DMS153 (cell line): ENCODE data around the gene HERPUD1.
A peak's percentile ranks its signal among the peaks of the same experiment; 100 is the strongest.

Source experiments
- DNase-seq: peaks from one replicate; lab custom pipeline; 2025; lab: John Stamatoyannopoulos, UW

HERPUD1 gene

GRCh38 chr16:56910654-56911539 lies 21.0 kb upstream of the HERPUD1 start:
- DNase-seq: no peak

DNA sequence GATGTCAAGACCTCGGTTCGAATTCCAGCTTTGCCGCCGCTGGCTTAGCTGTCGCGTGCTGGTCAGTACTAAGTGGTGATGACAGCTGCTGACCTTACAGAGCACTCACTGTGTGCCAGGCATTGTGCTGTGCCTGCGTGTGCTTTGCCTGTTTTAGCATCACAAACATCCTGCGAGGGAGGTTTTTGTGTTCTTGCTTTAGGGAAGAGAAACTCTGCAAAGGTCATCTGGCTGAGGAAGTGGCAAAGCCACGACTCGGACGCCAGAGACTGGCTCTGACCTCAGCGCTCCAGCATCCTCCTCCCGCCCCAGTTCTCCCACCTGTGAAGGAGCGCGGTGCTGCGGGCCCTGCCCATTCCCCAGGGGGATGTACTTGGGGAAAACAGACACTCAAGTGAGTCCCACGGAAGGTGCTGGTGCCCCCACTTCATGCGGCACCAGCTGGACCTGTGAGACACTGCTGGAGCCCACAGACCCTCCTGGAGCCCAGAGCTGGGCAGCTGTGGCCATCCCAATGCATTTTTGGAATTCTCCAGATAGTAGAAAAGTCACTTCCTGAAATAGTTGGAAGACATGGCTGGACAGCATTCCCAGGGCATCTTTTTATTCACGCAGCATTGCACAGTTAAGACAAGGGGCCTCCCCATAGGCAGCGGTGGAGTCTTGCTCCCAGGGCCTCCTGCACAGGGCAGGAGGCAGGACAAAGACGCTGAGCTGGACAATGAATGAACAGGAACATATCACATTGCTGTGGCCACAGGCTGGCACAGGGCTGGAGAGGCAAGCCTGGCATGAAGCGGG lies 20.0 kb upstream of the HERPUD1 start:
- DNase-seq: no peak

DNA sequence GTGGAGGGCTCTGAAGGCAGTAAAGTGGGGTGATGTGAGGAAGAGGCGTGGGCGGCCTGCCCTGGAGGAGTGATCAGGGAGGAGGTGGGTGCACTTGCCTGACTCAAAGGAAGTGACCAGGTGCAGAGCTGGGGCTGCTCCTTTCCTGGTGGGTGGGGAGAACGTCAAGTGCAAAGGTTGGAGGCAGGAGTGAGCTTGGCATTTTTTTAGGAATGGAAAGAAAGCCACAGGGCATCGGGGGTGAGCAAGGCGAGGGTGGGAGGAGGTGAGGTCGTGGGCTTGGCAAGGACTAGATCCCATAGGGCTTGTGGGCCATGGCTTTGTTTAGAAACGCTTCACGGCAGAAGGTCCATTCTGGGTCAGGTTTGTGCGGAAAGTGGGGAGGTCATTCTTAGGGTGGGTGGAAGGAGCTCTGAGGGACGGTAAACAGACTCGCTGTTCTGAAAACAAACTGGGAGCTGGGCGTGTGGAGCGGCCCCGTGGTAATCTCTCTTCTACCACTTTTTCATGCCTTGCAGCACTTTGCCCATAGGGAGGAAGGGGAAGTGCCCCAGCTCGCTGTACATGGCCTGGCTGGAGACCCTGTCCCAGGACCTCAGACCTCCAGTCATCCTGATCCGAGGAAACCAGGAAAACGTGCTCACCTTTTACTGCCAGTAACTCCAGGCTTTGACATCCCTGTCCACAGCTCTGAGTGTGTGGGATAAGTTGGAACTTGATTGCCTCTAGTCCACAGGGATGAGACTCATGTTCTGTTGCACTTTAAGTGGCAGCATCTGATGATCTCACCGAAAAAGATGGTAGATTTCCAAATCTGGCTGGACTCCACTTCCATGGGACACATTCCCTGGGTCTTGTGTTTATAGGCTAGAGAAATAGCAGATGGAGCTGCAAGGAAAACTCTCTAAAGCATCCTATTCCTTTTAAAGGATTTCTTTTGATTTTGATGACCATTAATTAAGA lies 18.9 kb upstream of the HERPUD1 start:
- DNase-seq: no peak

DNA sequence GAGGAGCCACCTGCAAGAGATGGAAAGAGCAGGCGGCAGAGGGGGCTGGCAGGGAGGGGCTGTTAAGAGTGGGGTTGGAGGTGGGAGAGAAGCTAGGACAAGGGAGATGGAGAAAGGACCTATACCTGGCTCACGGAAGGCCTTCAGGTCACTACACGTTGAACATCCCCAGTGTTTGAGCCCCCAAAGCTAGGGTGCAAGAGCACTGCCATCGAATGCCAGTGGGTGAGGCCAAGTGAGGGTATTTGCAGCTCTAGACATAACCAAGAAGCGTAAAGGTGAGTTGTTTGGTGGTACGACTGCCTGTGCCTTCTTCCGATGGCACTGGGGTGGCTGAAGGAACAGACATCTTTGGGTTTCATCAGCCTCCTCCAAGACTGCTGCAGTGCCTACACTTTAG lies 17.0 kb upstream of the HERPUD1 start:
- no peak for DNase-seq

DNA sequence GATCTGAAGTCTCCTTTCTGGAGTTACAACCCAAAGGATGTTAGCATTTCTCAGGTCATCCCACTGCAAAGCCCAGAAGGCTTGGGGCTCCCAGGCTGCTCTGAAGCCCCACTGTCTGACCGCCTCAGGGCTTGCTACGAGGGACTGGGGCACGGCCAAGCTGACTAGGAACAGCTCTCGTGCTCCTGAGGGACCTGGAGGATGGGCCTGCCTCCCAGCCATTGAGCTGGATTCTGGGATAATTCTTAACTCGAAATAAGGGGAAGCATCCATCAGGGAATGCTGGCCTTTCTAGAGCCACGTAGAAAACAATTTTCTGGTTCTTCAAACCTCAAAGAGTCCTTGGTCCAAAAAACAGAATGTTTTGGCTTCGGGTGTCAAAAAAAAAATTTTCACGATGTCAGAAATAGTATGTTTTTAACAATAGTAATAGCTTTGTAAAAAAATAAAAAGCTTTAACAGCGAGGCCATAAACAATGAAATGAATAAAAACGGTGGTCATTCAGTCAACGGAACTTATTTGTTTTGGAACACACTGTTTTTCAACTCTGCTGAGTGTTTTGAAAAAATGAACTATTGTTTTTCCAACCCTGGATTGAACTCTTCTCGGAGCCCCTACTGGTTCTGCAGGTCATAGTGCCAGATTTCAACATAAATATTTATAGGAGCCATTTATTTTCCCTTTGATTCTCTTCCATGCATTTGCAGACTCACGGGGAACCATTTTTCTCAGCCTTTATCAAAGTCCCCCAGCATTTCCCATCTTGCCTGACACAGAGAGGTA lies 16.4 kb upstream of the HERPUD1 start:
- no peak for DNase-seq

- DNase-seq: no peak
Measured at GRCh38 chr16:56916571-56917403, 15.2 kb upstream of the HERPUD1 start.

GRCh38 chr16:56918467-56919012 lies 13.4 kb upstream of the HERPUD1 start:
- no peak for DNase-seq

DNA sequence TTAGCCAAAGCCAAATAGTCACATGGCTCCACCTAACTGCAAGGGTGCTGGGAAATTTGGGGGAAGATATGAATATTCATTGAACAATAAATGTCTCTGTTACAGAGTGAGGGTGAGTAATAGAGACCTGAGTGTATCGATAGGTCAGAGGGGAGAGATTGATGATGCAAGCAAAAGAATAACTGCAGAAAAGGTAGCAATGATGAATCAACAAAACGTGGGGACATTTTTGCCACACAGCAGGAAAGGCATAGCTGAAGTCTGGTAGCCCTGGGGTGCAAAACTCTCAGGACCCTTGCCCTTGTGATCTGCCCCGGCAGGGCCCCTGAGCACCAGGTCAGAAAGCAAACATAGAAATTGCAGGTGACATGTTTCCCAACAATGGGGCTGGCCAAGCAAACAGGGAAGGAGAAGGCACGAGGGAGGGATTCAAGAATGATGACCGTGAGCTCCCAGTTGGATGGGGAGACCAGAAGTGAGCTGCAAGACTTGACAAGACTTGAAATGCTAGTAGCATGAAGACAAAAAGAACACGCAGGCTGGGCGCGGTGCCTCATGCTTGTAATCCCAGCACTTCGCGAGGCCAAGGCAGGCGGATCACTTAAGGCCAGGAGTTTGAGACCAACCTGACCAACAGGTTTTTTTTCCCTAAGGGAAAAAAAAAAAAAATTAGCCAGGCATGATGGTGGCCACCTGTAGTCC lies 12.7 kb upstream of the HERPUD1 start:
- no peak for DNase-seq

GRCh38 chr16:56921571-56921970 lies 10.4 kb upstream of the HERPUD1 start:
- no peak for DNase-seq

GRCh38 chr16:56923481-56924091 lies 8.4 kb upstream of the HERPUD1 start:
- DNase-seq: no peak

- DNase-seq: no peak
Measured at GRCh38 chr16:56927471-56927870, 4.5 kb upstream of the HERPUD1 start.

GRCh38 chr16:56929639-56930038 lies 2.3 kb upstream of the HERPUD1 start:
- DNase-seq: no peak

- DNase-seq: peak; percentile 74
Measured at GRCh38 chr16:56930486-56931270, 1.3 kb upstream of the HERPUD1 start.

GRCh38 chr16:56931271-56931891 lies 561 bp upstream of the HERPUD1 start:
- DNase-seq: no peak

DNA sequence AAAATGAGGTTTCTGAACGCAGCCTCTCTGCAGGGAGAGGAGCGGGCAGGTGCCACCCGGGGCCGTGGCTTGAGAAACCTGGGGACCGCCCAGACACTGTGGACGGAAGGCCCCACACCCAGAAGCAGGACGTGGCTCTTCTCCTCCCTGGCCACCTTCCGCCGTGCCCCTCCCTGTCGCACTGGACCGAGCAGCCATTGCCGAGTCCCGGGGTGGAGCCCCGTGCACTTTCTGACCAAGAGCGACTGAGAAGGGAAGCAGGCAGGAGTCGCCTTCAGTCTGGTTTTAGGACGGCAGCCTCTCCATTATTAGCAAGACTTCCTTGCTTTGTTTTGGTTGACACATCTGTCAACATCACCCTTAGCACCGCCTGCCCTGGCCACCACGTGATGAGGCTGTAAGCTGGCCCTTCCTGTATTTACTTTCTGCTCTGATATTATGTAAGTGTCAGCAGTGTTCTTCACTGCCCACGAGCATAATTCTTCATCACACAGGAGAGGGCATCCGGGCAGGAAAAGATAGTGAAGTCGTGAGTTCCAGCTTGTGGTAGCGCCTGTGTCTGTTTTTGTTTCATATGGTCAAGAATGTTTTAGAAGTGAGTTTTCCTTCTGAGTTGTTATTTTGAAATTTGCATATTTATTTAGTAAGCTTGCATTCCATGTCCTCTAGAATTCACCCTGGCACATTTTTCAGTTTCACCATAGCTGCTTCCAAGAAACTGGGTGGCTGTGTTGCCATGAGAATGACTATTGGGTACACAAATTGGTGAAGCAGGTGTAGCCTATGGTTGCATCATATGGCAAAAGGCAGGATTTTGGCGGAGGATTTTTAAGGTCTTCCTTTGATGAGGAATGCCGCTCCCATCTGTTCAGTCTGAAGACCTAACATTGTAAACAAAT lies 1.0 kb downstream of the HERPUD1 start:
- peak; percentile 39 for DNase-seq

- no peak for DNase-seq
Measured at GRCh38 chr16:56933828-56934598, 2.1 kb downstream of the HERPUD1 start.
